Breast epithelium (tissue), 3 donors: ENCODE results near the gene CHN2.

Experiments
- CTCF ChIP-seq, 3 donors: fragments of 450-650 bp; IDR thresholded peaks; one replicate each; pipeline ENCODE4 v1.5.1; 2016 to 2017; ENCODE audit warnings: antibody characterized with exemption in 3 of 3, mild to moderate bottlenecking in 3 of 3, moderate library complexity in 3 of 3
- POLR2A ChIP-seq: fragments of 450-650 bp; IDR thresholded peaks from one replicate; pipeline ENCODE4 v1.6.1; 2016; ENCODE audit warnings: antibody characterized with exemption, mild to moderate bottlenecking, moderate library complexity
- POLR2AphosphoS5 ChIP-seq, 3 donors: sonication (generic); formaldehyde crosslinking; IDR thresholded peaks; one replicate each; pipeline ENCODE4 v1.6.1; 2017; ENCODE audit warnings: antibody characterized with exemption in 3 of 3

- TF ChIP-seq CTCF (IDR thresholded peaks at IDR 0.05): no peak
- no peak for TF ChIP-seq POLR2AphosphoS5 (IDR thresholded peaks at IDR 0.05)
- no peak for TF ChIP-seq POLR2A
These were observed 1.0 kb upstream of the CHN2 start for GRCh38 chr7:29193316-29194205.
